ENCODE results near the gene CHRNA1.

- TF ChIP-seq MLX (CRISPR knock-in tag; IDR thresholded peaks at IDR 0.05) (no peak), RFX5 (IDR thresholded peaks at IDR 0.05; ENCODE audit: low read depth, low read length) (no peak), AKNA (CRISPR knock-in tag; IDR thresholded peaks at IDR 0.05; ENCODE audit: borderline replicate concordance) (no peak), ZSCAN20 (CRISPR knock-in tag; IDR thresholded peaks at IDR 0.05; ENCODE audit: borderline replicate concordance) (no peak), ATF4 (CRISPR knock-in tag; IDR thresholded peaks at IDR 0.05) (no peak), GABPA (IDR thresholded peaks at IDR 0.05; ENCODE audit: low read depth, low read length) (no peak), GABPA (CRISPR knock-in tag; IDR thresholded peaks at IDR 0.05; ENCODE audit: low read depth) (no peak), MEIS1 (CRISPR knock-in tag; IDR thresholded peaks at IDR 0.05; ENCODE audit: borderline replicate concordance) (no peak), BHLHE40 (IDR thresholded peaks at IDR 0.05; ENCODE audit: low read length) (no peak), E2F5 (CRISPR knock-in tag; conservative IDR thresholded peaks at IDR 0.05) (no peak), SRY (CRISPR knock-in tag; IDR thresholded peaks at IDR 0.05) (no peak), CTCF (CRISPR knock-in tag; IDR thresholded peaks at IDR 0.05) (no peak)
- TF ChIP-seq, protein P1, sequence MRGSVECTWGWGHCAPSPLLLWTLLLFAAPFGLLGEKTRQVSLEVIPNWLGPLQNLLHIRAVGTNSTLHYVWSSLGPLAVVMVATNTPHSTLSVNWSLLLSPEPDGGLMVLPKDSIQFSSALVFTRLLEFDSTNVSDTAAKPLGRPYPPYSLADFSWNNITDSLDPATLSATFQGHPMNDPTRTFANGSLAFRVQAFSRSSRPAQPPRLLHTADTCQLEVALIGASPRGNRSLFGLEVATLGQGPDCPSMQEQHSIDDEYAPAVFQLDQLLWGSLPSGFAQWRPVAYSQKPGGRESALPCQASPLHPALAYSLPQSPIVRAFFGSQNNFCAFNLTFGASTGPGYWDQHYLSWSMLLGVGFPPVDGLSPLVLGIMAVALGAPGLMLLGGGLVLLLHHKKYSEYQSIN (CRISPR knock-in tag; IDR thresholded peaks at IDR 0.05; ENCODE audit: borderline replicate concordance), result no peak
Measured at GRCh38 chr2:174779361-174779928, 15.2 kb upstream of the CHRNA1 start.
